GM23248 (cell line): Measurements from ENCODE around the gene TMEM61. TPM values are rescaled to one million over a fixed set of nuclear protein-coding genes. Genes with fewer than 3 reads are reported as not detected.
"Not testable (repeated sequence)": the region's sequence is repeated elsewhere in the genome, so short reads cannot be mapped to it uniquely, and the experiment has no call there.

Source experiments
- DNase-seq: peaks from one replicate; pipeline ENCODE4 v3.0.0-alpha.2; 2015
- H2AFZ ChIP-seq: fragments of 200-600 bp; sonication (generic); 2 replicates; pipeline ENCODE4 v1.6.1; 2016; ENCODE audit warnings: antibody characterized with exemption
- H3F3A ChIP-seq: fragments of 200-600 bp; sonication (generic); 2 replicates; pipeline ENCODE4 v1.6.1; 2016; ENCODE audit warnings: mild to moderate bottlenecking, antibody characterized with exemption, mixed run types; ENCODE audit not compliant: insufficient read depth
- H3K27ac ChIP-seq: fragments of 200-600 bp; sonication (generic); 2 replicates; pipeline ENCODE4 v1.5.1; 2016; ENCODE audit warnings: mild to moderate bottlenecking
- H3K27me3 ChIP-seq: fragments of 200-600 bp; sonication (generic); replicated peaks from 2 replicates; pipeline ENCODE4 v1.6.1; 2016; ENCODE audit warnings: mild to moderate bottlenecking; ENCODE audit not compliant: insufficient read depth
- H3K36me3 ChIP-seq: fragments of 200-600 bp; sonication (generic); 2 replicates; pipeline ENCODE4 v1.6.1; 2016; ENCODE audit warnings: low read depth, mild to moderate bottlenecking
- H3K4me1 ChIP-seq: fragments of 200-600 bp; sonication (generic); 2 replicates; pipeline ENCODE4 v1.6.1; 2016; ENCODE audit warnings: mild to moderate bottlenecking; ENCODE audit not compliant: insufficient read depth
- H3K4me2 ChIP-seq: fragments of 200-600 bp; sonication (generic); one replicate; pipeline ENCODE4 v1.6.1; 2016; ENCODE audit warnings: mild to moderate bottlenecking; ENCODE audit not compliant: unreplicated experiment
- H3K4me3 ChIP-seq: fragments of 200-600 bp; sonication (generic); 2 replicates; pipeline ENCODE4 v1.5.1; 2016; ENCODE audit warnings: mild to moderate bottlenecking
- H3K79me2 ChIP-seq: fragments of 200-600 bp; sonication (generic); 2 replicates; pipeline ENCODE4 v1.6.1; 2016; ENCODE audit warnings: mild to moderate bottlenecking; ENCODE audit not compliant: insufficient read depth
- H3K9ac ChIP-seq: fragments of 200-600 bp; sonication (generic); 2 replicates; pipeline ENCODE4 v1.6.1; 2016; ENCODE audit warnings: mild to moderate bottlenecking
- H3K9me2 ChIP-seq: fragments of 200-600 bp; sonication (generic); 2 replicates; pipeline ENCODE4 v1.6.1; 2016; ENCODE audit warnings: mixed run types, mild to moderate bottlenecking, moderate library complexity; ENCODE audit not compliant: insufficient read depth
- H3K9me3 ChIP-seq: fragments of 200-600 bp; sonication (generic); one replicate; pipeline ENCODE4 v1.6.1; 2017; ENCODE audit warnings: low read depth
- H4K20me1 ChIP-seq: fragments of 200-600 bp; sonication (generic); 2 replicates; pipeline ENCODE4 v1.6.0; 2016; ENCODE audit not compliant: insufficient read depth
- EZH2 ChIP-seq: fragments of 200-600 bp; sonication (generic); IDR thresholded peaks from 2 replicates; pipeline ENCODE4 v1.6.1; 2018; ENCODE audit warnings: antibody characterized with exemption, mild to moderate bottlenecking; ENCODE audit not compliant: insufficient read depth, poor library complexity, severe bottlenecking
- EZH2phosphoT487 ChIP-seq: fragments of 200-600 bp; sonication (generic); IDR thresholded peaks from 2 replicates; pipeline ENCODE4 v1.6.1; 2018; ENCODE audit warnings: antibody characterized with exemption, moderate library complexity, mild to moderate bottlenecking, low read depth; ENCODE audit not compliant: insufficient read depth
- WGBS, 2 experiments: methylation state at CpG; one replicate each; pipeline ENCODE4 v1.1.6; 2015 to 2017; ENCODE audit warnings: low lambda C conversion rate in 2 of 2, low coverage in 1 of 2; ENCODE audit errors: missing lambda C conversion rate in 2 of 2; 5-methylcytosine and 5-hydroxymethylcytosine counted together
- in situ Hi-C: fragments of 300-500 bp; cut with MboI; formaldehyde crosslinking; loops from 2 replicates; pipeline ENCODE4 v1.15.0; 2020
- polyA plus RNA-seq: library from polyadenylated mRNA; unstranded; fragments of >200 nt; fragmentation: Nextera tagmentation; extraction: Ambion mirVana; gene quantifications from 2 replicates; pipeline ENCODE4 v1.2.1, GENCODE V29; 2016
- total RNA-seq: library from RNA; depleted of rRNA; stranded (reverse); fragments of >200 nt; shearing (Covaris generic); gene quantifications from 2 replicates; pipeline ENCODE4 v1.2.3, GENCODE V29; 2014

TMEM61 gene
- total and polyA plus RNA-seq, 2 experiments from 2014 or later = not detected

GRCh38 chr1:54936791-54937190 is 43.6 kb upstream of the TMEM61 start:
- Histone ChIP-seq H3K4me3 (no peak overlapping the region), H3K9me2 (no peaks in the 10 kb centered on the region), H3K27ac (no peak overlapping the region), H3K79me2 (no peaks in the 10 kb centered on the region), H3K27me3 (no peaks in the 10 kb centered on the region), H3F3A (peaks cover 23% of the 10 kb centered on the region), H2AFZ (no peak overlapping the region), H4K20me1 (no peaks in the 10 kb centered on the region), H3K9ac (no peak overlapping the region), H3K36me3 (no peaks in the 10 kb centered on the region), H3K4me1 (peaks cover 42% of the 10 kb centered on the region), H3K9me3 (no peaks in the 10 kb centered on the region), H3K4me2 (no peak overlapping the region)
- DNase-seq = no peak
- TF ChIP-seq EZH2phosphoT487 (no peak), EZH2 (no peak)
- whole genome bisulfite sequencing, 2 experiments = 95% methylated on average over 4 of the region's 4 CpGs
- in situ Hi-C loops = no loop called here

- Histone ChIP-seq H3K36me3 (no peaks in the 10 kb centered on the region), H3K4me2 (no peak overlapping the region), H3K9me2 (no peaks in the 10 kb centered on the region), H3K4me1 (peaks cover 42% of the 10 kb centered on the region), H3F3A (peaks cover 23% of the 10 kb centered on the region), H3K27me3 (no peaks in the 10 kb centered on the region), H3K27ac (no peak overlapping the region), H4K20me1 (no peaks in the 10 kb centered on the region), H3K9me3 (no peaks in the 10 kb centered on the region), H3K79me2 (no peaks in the 10 kb centered on the region), H2AFZ (no peak overlapping the region), H3K4me3 (no peak overlapping the region), H3K9ac (no peak overlapping the region)
- peak; percentile 38 for DNase-seq
- in situ Hi-C loops = no loop called here
- WGBS, 2 experiments = 50 to 67% methylated on average over 1 of the region's 1 CpG
- no peak for TF ChIP-seq EZH2phosphoT487
- no peak for TF ChIP-seq EZH2
These were observed 43.0 kb upstream of the TMEM61 start for GRCh38 chr1:54937469-54937868.

DNA sequence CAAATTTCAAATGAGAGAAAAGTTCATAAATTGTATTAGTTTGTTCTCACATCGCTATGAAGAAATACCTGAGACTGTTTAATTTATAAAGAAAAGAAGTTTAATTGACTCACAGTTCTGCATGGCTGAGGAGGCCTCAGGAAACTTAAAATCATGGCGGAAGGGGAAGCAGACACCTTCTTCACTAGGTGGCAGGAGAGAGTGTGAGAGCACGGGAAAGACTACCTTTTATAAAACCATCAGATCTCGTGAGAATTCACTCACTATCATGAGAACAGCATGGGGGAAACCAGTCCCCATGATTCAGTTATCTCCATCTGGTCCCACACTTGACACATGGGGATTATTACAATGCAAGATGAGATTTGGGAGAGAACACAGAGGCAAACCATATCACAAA is 41.5 kb upstream of the TMEM61 start:
- H3K9me3 ChIP-seq, H3K36me3 ChIP-seq, H3K4me3 ChIP-seq, H3K79me2 ChIP-seq, H4K20me1 ChIP-seq, H3K9me2 ChIP-seq, in situ Hi-C loops, H3K9ac ChIP-seq, H3K27me3 ChIP-seq, H2AFZ ChIP-seq, H3K4me2 ChIP-seq, H3K27ac ChIP-seq, DNase-seq: not testable (repeated sequence)
- Histone ChIP-seq H3K4me1 (peaks cover 39% of the 10 kb centered on the region), H3F3A (peaks cover 21% of the 10 kb centered on the region)
- 88 to 92% methylated on average over 4 of the region's 4 CpGs for WGBS, 2 experiments

GRCh38 chr1:54940042-54940441 is 40.4 kb upstream of the TMEM61 start:
- H3K4me3 ChIP-seq = no peak overlapping the region
- TF ChIP-seq EZH2 (no peak), EZH2phosphoT487 (no peak)

GRCh38 chr1:54942976-54943375 is 37.5 kb upstream of the TMEM61 start:
- Histone ChIP-seq H3K27me3 (no peaks in the 10 kb centered on the region), H3K79me2 (no peaks in the 10 kb centered on the region), H3F3A (0 out of 2 replicates have a peak, but pooled peaks cover 8% of the 10 kb centered on the region), H3K4me1 (peaks cover 14% of the 10 kb centered on the region; the same call in 1 of the 2 replicates), H3K4me3 (no peak overlapping the region), H3K9ac (no peak overlapping the region), H4K20me1 (no peaks in the 10 kb centered on the region), H3K9me2 (no peaks in the 10 kb centered on the region), H3K27ac (no peak overlapping the region), H3K36me3 (no peaks in the 10 kb centered on the region), H2AFZ (no peak overlapping the region), H3K4me2 (no peak overlapping the region), H3K9me3 (no peaks in the 10 kb centered on the region)
- no peak for TF ChIP-seq EZH2phosphoT487
- TF ChIP-seq EZH2 = no peak
- no peak for DNase-seq
- whole genome bisulfite sequencing, 2 experiments = 79 to 87% methylated on average over 4 of the region's 4 CpGs
- in situ Hi-C loops = no loop called here

More at GRCh38 chr1:54940042-54940441, 40.4 kb upstream of the TMEM61 start:
- H3K4me1 ChIP-seq = peaks cover 31% of the 10 kb centered on the region
- no peaks in the 10 kb centered on the region for H3K9me2 ChIP-seq
- H3K27me3 ChIP-seq = no peaks in the 10 kb centered on the region
- H3K79me2 ChIP-seq = no peaks in the 10 kb centered on the region
- no peaks in the 10 kb centered on the region for H4K20me1 ChIP-seq
- no peak for DNase-seq
- H2AFZ ChIP-seq = 0 out of 2 replicates have a peak overlapping the region, but pooled peaks have one; percentile 4
- in situ Hi-C loops = no loop called here
- no peak overlapping the region for H3K9ac ChIP-seq
- H3K36me3 ChIP-seq = no peaks in the 10 kb centered on the region
- H3K4me2 ChIP-seq = no peak overlapping the region
- no peak overlapping the region for H3K27ac ChIP-seq
- peaks cover 13% of the 10 kb centered on the region for H3F3A ChIP-seq
- no peaks in the 10 kb centered on the region for H3K9me3 ChIP-seq
